NB4 (cell line): ENCODE data around the gene CERCAM.

Source experiments
- POLR2A ChIP-seq: IDR thresholded peaks from 2 replicates; pipeline ENCODE4 v1.6.1; 2011; ENCODE audit warnings: mild to moderate bottlenecking; ENCODE audit not compliant: insufficient read length; ENCODE audit errors: extremely low read depth
- TF ChIP-seq, protein P1 (sequence below): IDR thresholded peaks from one replicate; pipeline ENCODE4 v1.5.1; 2012; ENCODE audit warnings: low read depth, low read length
- TF ChIP-seq, protein P2 (sequence below): IDR thresholded peaks from 2 replicates; pipeline ENCODE4 v1.6.1; 2011; ENCODE audit warnings: low read depth, low read length

GRCh38 chr9:128405077-128405779 lies 15.4 kb upstream of the CERCAM start:
- TF ChIP-seq, protein P1, sequence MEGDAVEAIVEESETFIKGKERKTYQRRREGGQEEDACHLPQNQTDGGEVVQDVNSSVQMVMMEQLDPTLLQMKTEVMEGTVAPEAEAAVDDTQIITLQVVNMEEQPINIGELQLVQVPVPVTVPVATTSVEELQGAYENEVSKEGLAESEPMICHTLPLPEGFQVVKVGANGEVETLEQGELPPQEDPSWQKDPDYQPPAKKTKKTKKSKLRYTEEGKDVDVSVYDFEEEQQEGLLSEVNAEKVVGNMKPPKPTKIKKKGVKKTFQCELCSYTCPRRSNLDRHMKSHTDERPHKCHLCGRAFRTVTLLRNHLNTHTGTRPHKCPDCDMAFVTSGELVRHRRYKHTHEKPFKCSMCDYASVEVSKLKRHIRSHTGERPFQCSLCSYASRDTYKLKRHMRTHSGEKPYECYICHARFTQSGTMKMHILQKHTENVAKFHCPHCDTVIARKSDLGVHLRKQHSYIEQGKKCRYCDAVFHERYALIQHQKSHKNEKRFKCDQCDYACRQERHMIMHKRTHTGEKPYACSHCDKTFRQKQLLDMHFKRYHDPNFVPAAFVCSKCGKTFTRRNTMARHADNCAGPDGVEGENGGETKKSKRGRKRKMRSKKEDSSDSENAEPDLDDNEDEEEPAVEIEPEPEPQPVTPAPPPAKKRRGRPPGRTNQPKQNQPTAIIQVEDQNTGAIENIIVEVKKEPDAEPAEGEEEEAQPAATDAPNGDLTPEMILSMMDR: no peak
- TF ChIP-seq POLR2A: no peak
- TF ChIP-seq, protein P2, sequence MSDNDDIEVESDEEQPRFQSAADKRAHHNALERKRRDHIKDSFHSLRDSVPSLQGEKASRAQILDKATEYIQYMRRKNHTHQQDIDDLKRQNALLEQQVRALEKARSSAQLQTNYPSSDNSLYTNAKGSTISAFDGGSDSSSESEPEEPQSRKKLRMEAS: no peak
